GM12878 (cell line): Measurements from ENCODE around the gene MDM4. TPM values are rescaled to one million over a fixed set of nuclear protein-coding genes. Genes with fewer than 3 reads are reported as not detected.
A peak's percentile ranks its signal among the peaks of the same experiment; 100 is the strongest.

Source experiments
- BCL11A ChIP-seq: IDR thresholded peaks from 2 replicates; pipeline ENCODE4 v1.6.1; 2011; ENCODE audit warnings: low read depth, low read length
- CBX5 ChIP-seq: sonication (generic); IDR thresholded peaks from 2 replicates; pipeline ENCODE4 v1.6.1; 2016; ENCODE audit warnings: low read depth, moderate library complexity, mild to moderate bottlenecking, inconsistent platforms
- CHD1 ChIP-seq: IDR thresholded peaks from 2 replicates; pipeline ENCODE4 v1.6.1; 2012; ENCODE audit warnings: low read depth, low read length, improper control_type of control experiment
- CHD2 ChIP-seq: IDR thresholded peaks from 2 replicates; pipeline ENCODE4 v1.6.1; 2011; ENCODE audit warnings: low read depth, low read length, improper control_type of control experiment, borderline replicate concordance
- DPF2 ChIP-seq: fragments of 450-650 bp; IDR thresholded peaks from 2 replicates; pipeline ENCODE4 v1.6.1; 2017; ENCODE audit warnings: mild to moderate bottlenecking
- HDAC2 ChIP-seq: fragments of 200-600 bp; sonication (generic); IDR thresholded peaks from 2 replicates; pipeline ENCODE4 v1.6.1; 2017
- IKZF1 ChIP-seq: fragments of 450-650 bp; conservative IDR thresholded peaks from 2 replicates; pipeline ENCODE4 v1.6.1; 2017; ENCODE audit warnings: antibody characterized with exemption, mild to moderate bottlenecking
- KLF5 ChIP-seq: fragments of 450-650 bp; IDR thresholded peaks from 2 replicates; pipeline ENCODE4 v1.6.1; 2014; ENCODE audit warnings: mild to moderate bottlenecking; ENCODE audit not compliant: partially characterized antibody
- MTA2 ChIP-seq: fragments of 450-650 bp; IDR thresholded peaks from 2 replicates; pipeline ENCODE4 v1.6.1; 2016; ENCODE audit warnings: low read depth, mild to moderate bottlenecking, moderate library complexity
- MYC ChIP-seq: IDR thresholded peaks from 2 replicates; pipeline ENCODE4 v1.6.1; 2011; ENCODE audit warnings: mild to moderate bottlenecking, low read length, moderate library complexity, inconsistent platforms; ENCODE audit not compliant: insufficient read depth, insufficient replicate concordance, insufficient read length, severe bottlenecking
- NBN ChIP-seq: fragments of 450-650 bp; IDR thresholded peaks from 2 replicates; pipeline ENCODE4 v1.6.1; 2016
- NRF1 ChIP-seq: conservative IDR thresholded peaks from 2 replicates; pipeline ENCODE4 v1.6.1; 2011; ENCODE audit warnings: mild to moderate bottlenecking, low read depth, low read length, improper control_type of control experiment
- RCOR1 ChIP-seq: conservative IDR thresholded peaks from 2 replicates; pipeline ENCODE4 v1.6.1; 2012; ENCODE audit warnings: low read depth, low read length, improper control_type of control experiment
- SMARCA5 ChIP-seq: fragments of 450-650 bp; IDR thresholded peaks from 2 replicates; pipeline ENCODE4 v1.6.1; 2017; ENCODE audit warnings: mild to moderate bottlenecking
- SREBF2 ChIP-seq: IDR thresholded peaks from 2 replicates; pipeline ENCODE4 v1.6.1; 2012; ENCODE audit warnings: mild to moderate bottlenecking, low read length
- STAT3 ChIP-seq: IDR thresholded peaks from 2 replicates; pipeline ENCODE4 v1.6.1; 2011; ENCODE audit warnings: low read depth, low read length, improper control_type of control experiment
- TAF1 ChIP-seq: IDR thresholded peaks from 2 replicates; pipeline ENCODE4 v1.6.1; 2011; ENCODE audit warnings: mild to moderate bottlenecking, low read depth, low read length, borderline replicate concordance
- WRNIP1 ChIP-seq: IDR thresholded peaks from 2 replicates; pipeline ENCODE4 v1.6.1; 2011; ENCODE audit warnings: low read depth, low read length, improper control_type of control experiment, borderline replicate concordance
- polyA plus RNA-seq, 11 experiments: library from polyadenylated mRNA; depleted of rRNA in 4 of 11; unstranded in 6 of 11; stranded (reverse) in 5 of 11; fragments of >200 nt; fragmentation: Nextera tagmentation in 4 of 11; fragmentation: Illumina TruSeq in 1 of 11; extraction: Ambion mirVana in 4 of 11; extraction: Trizol in 1 of 11; gene quantifications; 1 replicate in 1 of 11; 2 replicates in 10 of 11; pipeline versions ENCODE4 v1.2.1 to v1.2.3, GENCODE V29; 2011 to 2016; ENCODE audit warnings: inconsistent platforms in 2 of 11, missing spikeins in 2 of 11, low read depth in 1 of 11
- total RNA-seq, 4 experiments: library from RNA; depleted of rRNA in 3 of 4; stranded (reverse); fragments of >200 nt in 3 of 4; fragmentation: Illumina TruSeq in 1 of 4; extraction: Trizol in 1 of 4; gene quantifications; 2 replicates each; pipeline versions ENCODE4 v1.2.1 to v1.2.3, GENCODE V29; 2013 to 2021
- TF ChIP-seq, protein P1 (sequence below): fragments of 450-650 bp; IDR thresholded peaks from 2 replicates; pipeline ENCODE4 v1.6.1; 2017; ENCODE audit warnings: borderline replicate concordance
- TF ChIP-seq, protein P2 (sequence below): fragments of 450-650 bp; IDR thresholded peaks from 2 replicates; pipeline ENCODE4 v1.6.1; 2014; ENCODE audit warnings: mild to moderate bottlenecking
- TF ChIP-seq, protein P3 (sequence below): fragments of 450-650 bp; formaldehyde crosslinking; IDR thresholded peaks from 2 replicates; pipeline ENCODE4 v1.4.0; 2020; ENCODE audit warnings: mild to moderate bottlenecking, moderate library complexity
- TF ChIP-seq, protein P4 (sequence below): IDR thresholded peaks from 2 replicates; pipeline ENCODE4 v1.6.1; 2012; ENCODE audit warnings: low read depth, low read length, improper control_type of control experiment
- TF ChIP-seq, protein P5 (sequence below): IDR thresholded peaks from 2 replicates; pipeline ENCODE4 v1.6.1; 2011; ENCODE audit warnings: borderline replicate concordance, low read depth, mild to moderate bottlenecking, moderate library complexity, low read length; ENCODE audit not compliant: insufficient read depth, poor library complexity, severe bottlenecking

The MDM4 gene
- total and polyA plus RNA-seq, 10 of the 15 experiments (the other 5 are each of a cell fraction or from before 2014, with no cell fraction given): 2.5 to 74.4 (median 22.7) TPM

DNA sequence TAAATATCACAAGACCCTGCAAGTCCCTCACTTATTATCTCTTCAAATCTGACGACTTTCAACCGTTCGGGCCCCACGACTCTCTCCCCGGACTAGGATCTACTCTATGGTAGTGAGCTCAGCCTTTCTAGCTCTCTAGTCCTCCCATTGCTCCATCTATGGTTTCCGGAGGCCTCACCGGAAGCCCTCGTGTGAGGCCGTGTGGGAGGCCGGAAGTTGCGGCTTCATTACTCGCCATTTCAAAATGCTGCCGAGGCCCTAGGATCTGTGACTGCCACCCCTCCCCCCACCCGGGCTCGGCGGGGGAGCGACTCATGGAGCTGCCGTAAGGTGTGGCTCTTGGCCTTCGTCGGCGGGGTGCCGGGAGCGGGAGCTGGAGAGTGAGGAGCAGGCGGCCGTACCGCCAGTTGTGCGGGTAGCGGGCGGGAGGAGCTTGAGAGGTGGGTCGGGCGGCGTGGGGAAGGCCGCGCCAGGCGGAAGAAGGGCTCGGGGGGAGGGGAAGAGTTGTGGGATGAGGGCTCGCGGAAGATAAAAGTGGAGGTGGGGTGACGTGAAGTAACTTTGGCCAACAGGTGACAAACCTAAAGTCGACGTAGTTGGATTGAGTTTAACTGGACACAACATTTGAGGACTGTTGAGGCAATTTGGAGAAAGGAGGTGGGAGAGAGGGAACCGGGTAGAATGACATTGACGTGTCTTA, at the start of gene MDM4 (continued):
- TF ChIP-seq, protein P1, sequence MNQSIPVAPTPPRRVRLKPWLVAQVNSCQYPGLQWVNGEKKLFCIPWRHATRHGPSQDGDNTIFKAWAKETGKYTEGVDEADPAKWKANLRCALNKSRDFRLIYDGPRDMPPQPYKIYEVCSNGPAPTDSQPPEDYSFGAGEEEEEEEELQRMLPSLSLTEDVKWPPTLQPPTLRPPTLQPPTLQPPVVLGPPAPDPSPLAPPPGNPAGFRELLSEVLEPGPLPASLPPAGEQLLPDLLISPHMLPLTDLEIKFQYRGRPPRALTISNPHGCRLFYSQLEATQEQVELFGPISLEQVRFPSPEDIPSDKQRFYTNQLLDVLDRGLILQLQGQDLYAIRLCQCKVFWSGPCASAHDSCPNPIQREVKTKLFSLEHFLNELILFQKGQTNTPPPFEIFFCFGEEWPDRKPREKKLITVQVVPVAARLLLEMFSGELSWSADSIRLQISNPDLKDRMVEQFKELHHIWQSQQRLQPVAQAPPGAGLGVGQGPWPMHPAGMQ: no peak; the same call in 1 of the 2 replicates
- TF ChIP-seq, protein P2, sequence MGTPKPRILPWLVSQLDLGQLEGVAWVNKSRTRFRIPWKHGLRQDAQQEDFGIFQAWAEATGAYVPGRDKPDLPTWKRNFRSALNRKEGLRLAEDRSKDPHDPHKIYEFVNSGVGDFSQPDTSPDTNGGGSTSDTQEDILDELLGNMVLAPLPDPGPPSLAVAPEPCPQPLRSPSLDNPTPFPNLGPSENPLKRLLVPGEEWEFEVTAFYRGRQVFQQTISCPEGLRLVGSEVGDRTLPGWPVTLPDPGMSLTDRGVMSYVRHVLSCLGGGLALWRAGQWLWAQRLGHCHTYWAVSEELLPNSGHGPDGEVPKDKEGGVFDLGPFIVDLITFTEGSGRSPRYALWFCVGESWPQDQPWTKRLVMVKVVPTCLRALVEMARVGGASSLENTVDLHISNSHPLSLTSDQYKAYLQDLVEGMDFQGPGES: no peak
- TF ChIP-seq RCOR1: no peak
- TF ChIP-seq CHD2: peak; percentile 95
- no peak for TF ChIP-seq NRF1
- peak; percentile 68; the same call in 1 of the 2 replicates for TF ChIP-seq CBX5
- 0 out of 2 replicates have a peak, but pooled peaks have one; percentile 15 for TF ChIP-seq BCL11A
- TF ChIP-seq NBN: peak; percentile 98
- TF ChIP-seq WRNIP1: no peak
- TF ChIP-seq, protein P3, sequence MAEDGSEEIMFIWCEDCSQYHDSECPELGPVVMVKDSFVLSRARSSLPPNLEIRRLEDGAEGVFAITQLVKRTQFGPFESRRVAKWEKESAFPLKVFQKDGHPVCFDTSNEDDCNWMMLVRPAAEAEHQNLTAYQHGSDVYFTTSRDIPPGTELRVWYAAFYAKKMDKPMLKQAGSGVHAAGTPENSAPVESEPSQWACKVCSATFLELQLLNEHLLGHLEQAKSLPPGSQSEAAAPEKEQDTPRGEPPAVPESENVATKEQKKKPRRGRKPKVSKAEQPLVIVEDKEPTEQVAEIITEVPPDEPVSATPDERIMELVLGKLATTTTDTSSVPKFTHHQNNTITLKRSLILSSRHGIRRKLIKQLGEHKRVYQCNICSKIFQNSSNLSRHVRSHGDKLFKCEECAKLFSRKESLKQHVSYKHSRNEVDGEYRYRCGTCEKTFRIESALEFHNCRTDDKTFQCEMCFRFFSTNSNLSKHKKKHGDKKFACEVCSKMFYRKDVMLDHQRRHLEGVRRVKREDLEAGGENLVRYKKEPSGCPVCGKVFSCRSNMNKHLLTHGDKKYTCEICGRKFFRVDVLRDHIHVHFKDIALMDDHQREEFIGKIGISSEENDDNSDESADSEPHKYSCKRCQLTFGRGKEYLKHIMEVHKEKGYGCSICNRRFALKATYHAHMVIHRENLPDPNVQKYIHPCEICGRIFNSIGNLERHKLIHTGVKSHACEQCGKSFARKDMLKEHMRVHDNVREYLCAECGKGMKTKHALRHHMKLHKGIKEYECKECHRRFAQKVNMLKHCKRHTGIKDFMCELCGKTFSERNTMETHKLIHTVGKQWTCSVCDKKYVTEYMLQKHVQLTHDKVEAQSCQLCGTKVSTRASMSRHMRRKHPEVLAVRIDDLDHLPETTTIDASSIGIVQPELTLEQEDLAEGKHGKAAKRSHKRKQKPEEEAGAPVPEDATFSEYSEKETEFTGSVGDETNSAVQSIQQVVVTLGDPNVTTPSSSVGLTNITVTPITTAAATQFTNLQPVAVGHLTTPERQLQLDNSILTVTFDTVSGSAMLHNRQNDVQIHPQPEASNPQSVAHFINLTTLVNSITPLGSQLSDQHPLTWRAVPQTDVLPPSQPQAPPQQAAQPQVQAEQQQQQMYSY (CRISPR knock-in tag): no peak
- no peak for TF ChIP-seq CHD1
- TF ChIP-seq STAT3: no peak
- TF ChIP-seq MTA2: peak; percentile 61; the same call in 1 of the 2 replicates
- peak; percentile 94 for TF ChIP-seq IKZF1
- TF ChIP-seq, protein P4, sequence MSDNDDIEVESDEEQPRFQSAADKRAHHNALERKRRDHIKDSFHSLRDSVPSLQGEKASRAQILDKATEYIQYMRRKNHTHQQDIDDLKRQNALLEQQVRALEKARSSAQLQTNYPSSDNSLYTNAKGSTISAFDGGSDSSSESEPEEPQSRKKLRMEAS: peak; percentile 50; the same call in 1 of the 2 replicates
- TF ChIP-seq SMARCA5: 0 out of 2 replicates have a peak, but pooled peaks have one; percentile 8
- peak; percentile 66 for TF ChIP-seq KLF5
- TF ChIP-seq SREBF2: no peak
- TF ChIP-seq HDAC2: no peak
- TF ChIP-seq MYC: peak; percentile 65
- peak; percentile 82 for TF ChIP-seq DPF2
- TF ChIP-seq, protein P5, sequence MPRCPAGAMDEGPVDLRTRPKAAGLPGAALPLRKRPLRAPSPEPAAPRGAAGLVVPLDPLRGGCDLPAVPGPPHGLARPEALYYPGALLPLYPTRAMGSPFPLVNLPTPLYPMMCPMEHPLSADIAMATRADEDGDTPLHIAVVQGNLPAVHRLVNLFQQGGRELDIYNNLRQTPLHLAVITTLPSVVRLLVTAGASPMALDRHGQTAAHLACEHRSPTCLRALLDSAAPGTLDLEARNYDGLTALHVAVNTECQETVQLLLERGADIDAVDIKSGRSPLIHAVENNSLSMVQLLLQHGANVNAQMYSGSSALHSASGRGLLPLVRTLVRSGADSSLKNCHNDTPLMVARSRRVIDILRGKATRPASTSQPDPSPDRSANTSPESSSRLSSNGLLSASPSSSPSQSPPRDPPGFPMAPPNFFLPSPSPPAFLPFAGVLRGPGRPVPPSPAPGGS: peak; percentile 61
- peak; percentile 89 for TF ChIP-seq TAF1
